ENCODE results near the gene MEGF11.

MEGF11 gene

GRCh38 chr15:66292571-66293418 lies 39.2 kb upstream of the MEGF11 start:
- TF ChIP-seq, protein P1, sequence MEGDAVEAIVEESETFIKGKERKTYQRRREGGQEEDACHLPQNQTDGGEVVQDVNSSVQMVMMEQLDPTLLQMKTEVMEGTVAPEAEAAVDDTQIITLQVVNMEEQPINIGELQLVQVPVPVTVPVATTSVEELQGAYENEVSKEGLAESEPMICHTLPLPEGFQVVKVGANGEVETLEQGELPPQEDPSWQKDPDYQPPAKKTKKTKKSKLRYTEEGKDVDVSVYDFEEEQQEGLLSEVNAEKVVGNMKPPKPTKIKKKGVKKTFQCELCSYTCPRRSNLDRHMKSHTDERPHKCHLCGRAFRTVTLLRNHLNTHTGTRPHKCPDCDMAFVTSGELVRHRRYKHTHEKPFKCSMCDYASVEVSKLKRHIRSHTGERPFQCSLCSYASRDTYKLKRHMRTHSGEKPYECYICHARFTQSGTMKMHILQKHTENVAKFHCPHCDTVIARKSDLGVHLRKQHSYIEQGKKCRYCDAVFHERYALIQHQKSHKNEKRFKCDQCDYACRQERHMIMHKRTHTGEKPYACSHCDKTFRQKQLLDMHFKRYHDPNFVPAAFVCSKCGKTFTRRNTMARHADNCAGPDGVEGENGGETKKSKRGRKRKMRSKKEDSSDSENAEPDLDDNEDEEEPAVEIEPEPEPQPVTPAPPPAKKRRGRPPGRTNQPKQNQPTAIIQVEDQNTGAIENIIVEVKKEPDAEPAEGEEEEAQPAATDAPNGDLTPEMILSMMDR (IDR thresholded peaks at IDR 0.05; ENCODE audit: insufficient read depth, low read length), result no peak
- no peak for TF ChIP-seq POLR2AphosphoS5 (IDR thresholded peaks at IDR 0.05; ENCODE audit: low read depth)
- TF ChIP-seq REST (IDR thresholded peaks at IDR 0.05; ENCODE audit: insufficient replicate concordance, low read depth), result no peak
- no peak for TF ChIP-seq SPI1 (IDR thresholded peaks at IDR 0.05; ENCODE audit: borderline replicate concordance, low read depth)
- TF ChIP-seq GABPA (IDR thresholded peaks at IDR 0.05; ENCODE audit: low read depth), result no peak
- Histone ChIP-seq H3K27me3 (ENCODE audit: insufficient read depth, poor library complexity, severe bottlenecking) (no peaks in the 10 kb centered on the region), H3K4me3 (replicated peaks; ENCODE audit: insufficient read depth, low read length) (peak overlapping the region; percentile 54), H3K27ac (replicated peaks) (peak overlapping the region; percentile 94)
- no peak for DNase-seq (ENCODE audit: low read depth in 1 of 2, low spot score in 1 of 2)

DNA sequence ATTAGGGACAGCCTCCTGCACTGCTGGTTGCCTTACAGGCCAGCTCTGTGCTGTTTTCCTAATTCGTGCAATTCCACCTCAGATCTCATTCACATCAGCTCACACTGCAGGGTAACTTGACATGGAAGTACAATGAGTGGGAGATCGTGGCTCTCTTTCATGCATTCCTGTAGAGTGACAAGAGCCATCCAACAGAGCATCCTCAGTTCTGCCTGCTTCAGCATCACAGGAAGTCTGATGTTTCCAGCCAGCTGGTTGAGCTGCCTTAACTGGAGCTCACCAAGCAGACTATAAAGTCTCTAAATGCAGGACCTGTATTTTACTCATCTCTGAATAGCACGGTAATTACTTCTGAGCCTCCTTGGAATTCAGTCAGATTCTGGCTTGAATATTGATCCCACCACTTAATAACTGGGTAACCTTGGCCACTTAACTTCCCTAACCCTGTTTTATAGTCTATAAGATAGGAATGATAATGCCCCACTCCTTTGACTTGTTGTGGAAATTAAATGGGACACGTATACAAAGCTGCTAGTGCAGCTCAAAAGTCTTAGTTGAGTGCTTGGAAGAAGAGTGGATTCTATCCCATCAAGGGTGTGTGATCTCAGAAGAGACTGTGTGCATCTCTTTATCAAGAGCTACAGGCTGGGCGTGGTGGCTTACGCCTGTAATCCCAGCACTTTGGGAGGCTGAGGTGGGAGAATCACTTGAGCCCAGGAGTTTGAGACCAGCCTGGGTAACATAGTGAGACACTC lies 38.4 kb upstream of the MEGF11 start:
- Histone ChIP-seq H3K27ac (replicated peaks) (no peak overlapping the region), H3K27me3 (ENCODE audit: insufficient read depth, poor library complexity, severe bottlenecking) (no peaks in the 10 kb centered on the region), H3K4me3 (replicated peaks; ENCODE audit: insufficient read depth, low read length) (no peak overlapping the region)
- TF ChIP-seq POLR2AphosphoS5 (IDR thresholded peaks at IDR 0.05; ENCODE audit: low read depth) (no peak), REST (IDR thresholded peaks at IDR 0.05; ENCODE audit: insufficient replicate concordance, low read depth) (no peak), GABPA (IDR thresholded peaks at IDR 0.05; ENCODE audit: low read depth) (no peak), SPI1 (IDR thresholded peaks at IDR 0.05; ENCODE audit: borderline replicate concordance, low read depth) (no peak)
- TF ChIP-seq, protein P1 (IDR thresholded peaks at IDR 0.05; ENCODE audit: insufficient read depth, low read length), result no peak
- no peak for DNase-seq (ENCODE audit: low read depth in 1 of 2, low spot score in 1 of 2)

DNA sequence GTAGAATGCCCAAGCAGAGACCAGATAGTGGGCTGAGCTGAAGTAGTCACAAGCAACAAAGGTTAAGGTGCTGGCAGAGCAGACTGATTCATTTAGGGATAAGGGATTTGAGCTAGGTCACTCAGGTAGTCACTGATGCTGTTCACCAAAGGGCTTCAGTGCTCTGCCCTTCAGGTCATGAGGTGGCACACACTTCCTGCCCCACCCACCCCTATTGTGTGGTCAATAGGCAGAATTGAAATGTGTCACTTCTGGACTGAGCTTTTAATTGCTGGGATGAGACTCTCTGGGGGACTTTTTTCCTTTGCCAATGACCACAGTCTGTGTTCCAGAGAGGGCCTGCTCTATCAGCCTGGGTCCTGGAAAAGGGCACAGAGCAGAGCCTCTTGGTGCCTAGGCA lies 37.0 kb upstream of the MEGF11 start:
- Histone ChIP-seq H3K4me3 (replicated peaks; ENCODE audit: insufficient read depth, low read length) (no peak overlapping the region), H3K27ac (replicated peaks) (no peak overlapping the region), H3K27me3 (ENCODE audit: insufficient read depth, poor library complexity, severe bottlenecking) (no peaks in the 10 kb centered on the region)
- TF ChIP-seq, protein P1 (IDR thresholded peaks at IDR 0.05; ENCODE audit: insufficient read depth, low read length), result no peak
- TF ChIP-seq POLR2AphosphoS5 (IDR thresholded peaks at IDR 0.05; ENCODE audit: low read depth) (no peak), GABPA (IDR thresholded peaks at IDR 0.05; ENCODE audit: low read depth) (no peak), REST (IDR thresholded peaks at IDR 0.05; ENCODE audit: insufficient replicate concordance, low read depth) (no peak), SPI1 (IDR thresholded peaks at IDR 0.05; ENCODE audit: borderline replicate concordance, low read depth) (no peak)
- DNase-seq (ENCODE audit: low read depth in 1 of 2, low spot score in 1 of 2), result no peak
